Right cardiac atrium (tissue), 5 donors: ENCODE data around the gene DIAPH3. TPM values are rescaled to one million over a fixed set of nuclear protein-coding genes. Genes with fewer than 3 reads are reported as not detected.
A peak's percentile ranks its signal among the peaks of the same experiment; 100 is the strongest.

Experiments used
- ATAC-seq, 2 donors: fragments of 200-7000 bp; cut with Tn5 transposase; one replicate each; pipeline versions ENCODE4 v1.8.0 to v1.9.1; 2020; ENCODE audit warnings: moderate library complexity in 2 of 2, mild to moderate bottlenecking in 1 of 2
- DNase-seq, 3 donors: peaks; one replicate each; pipeline ENCODE4 v3.0.0-alpha.2; 2020
- H3K27ac ChIP-seq: one replicate; pipeline ENCODE4 v1.5.1; 2013; ENCODE audit warnings: mild to moderate bottlenecking, low read length, control low read depth, moderate library complexity
- H3K27me3 ChIP-seq: one replicate; pipeline ENCODE4 v1.6.1; 2013; ENCODE audit not compliant: control insufficient read depth, insufficient read depth
- H3K4me1 ChIP-seq: one replicate; pipeline ENCODE4 v1.6.1; 2013; ENCODE audit warnings: low read length; ENCODE audit not compliant: control insufficient read depth, insufficient read depth
- H3K4me3 ChIP-seq: one replicate; pipeline ENCODE4 v1.5.1; 2013; ENCODE audit warnings: low read length, control low read depth
- H3K9me3 ChIP-seq: one replicate; pipeline ENCODE4 v1.6.1; 2013; ENCODE audit warnings: low read length; ENCODE audit not compliant: control insufficient read depth
- WGBS: extraction: QIAGEN DNeasy Blood & Tissue Kit; methylation state at CpG from one replicate; pipeline ENCODE4 v1.1.7; 2013; 5-methylcytosine and 5-hydroxymethylcytosine counted together
- intact Hi-C, 4 donors: fragments of 100-400 bp; cut with DNase I; formaldehyde crosslinking; loops; one replicate each; pipeline versions ENCODE4 v1.11.0 to v1.14.0; 2022 to 2023
- polyA plus RNA-seq: library from polyadenylated mRNA; stranded (reverse); fragments of 200-250 nt; gene quantifications from one replicate; pipeline ENCODE4 v1.2.3, GENCODE V29; 2013
- total RNA-seq, 4 donors: library from RNA; stranded (reverse); fragmentation: NEBNext Ultra II Directional; extraction: Animal tissue kit (Norgen Biotek cat#: 25700); gene quantifications; one replicate each; pipeline ENCODE4 v1.2.1, GENCODE V29; 2021
- donor health status: healthy with polysubstance abuse.
- donor health status: DM: no; HTN: yes; CAD: no.
- donor health status: DM: no; HTN: no; CAD: no.
- donor health status: DM: no; HTN: yes; CAD: no; lungs with severe emphysema.
- donor health status: DM: yes; HTN: yes; CAD: no.

Gene DIAPH3
- total and polyA plus RNA-seq, 5 donors: 0.09 to 0.46 (median 0.33) TPM

GRCh38 chr13:60175571-60175970, 11.8 kb upstream of the DIAPH3 start:
- intact Hi-C loops: no loop called here
- H3K27ac ChIP-seq: no peak overlapping the region
- H3K4me3 ChIP-seq: no peak overlapping the region
- no peaks in the 10 kb centered on the region for H3K27me3 ChIP-seq
- DNase-seq: no peak
- no peak for ATAC-seq
- H3K4me1 ChIP-seq: no peaks in the 10 kb centered on the region
- 86% methylated on average over 5 of the region's 5 CpGs for WGBS
- H3K9me3 ChIP-seq: no peaks in the 10 kb centered on the region

- WGBS: 76% methylated on average over 5 of the region's 5 CpGs
- ATAC-seq: no peak
- Histone ChIP-seq H3K4me1 (no peaks in the 10 kb centered on the region), H3K27ac (no peak overlapping the region), H3K4me3 (no peak overlapping the region), H3K9me3 (no peaks in the 10 kb centered on the region), H3K27me3 (no peaks in the 10 kb centered on the region)
- intact Hi-C loops: no loop called here
- no peak for DNase-seq
Observed at GRCh38 chr13:60174113-60174512, 10.4 kb upstream of the DIAPH3 start.

- H3K27ac ChIP-seq: no peak overlapping the region
- H3K9me3 ChIP-seq: no peaks in the 10 kb centered on the region
- no peak overlapping the region for H3K4me3 ChIP-seq
- DNase-seq: no peak
- intact Hi-C loops: no loop called here
- H3K4me1 ChIP-seq: no peaks in the 10 kb centered on the region
- ATAC-seq: no peak
- no peaks in the 10 kb centered on the region for H3K27me3 ChIP-seq
- WGBS: 56% methylated on average over 2 of the region's 2 CpGs
Observed at GRCh38 chr13:60172111-60172510, 8.4 kb upstream of the DIAPH3 start.

- Histone ChIP-seq H3K4me3 (no peak overlapping the region), H3K9me3 (no peaks in the 10 kb centered on the region), H3K4me1 (no peaks in the 10 kb centered on the region), H3K27ac (no peak overlapping the region), H3K27me3 (no peaks in the 10 kb centered on the region)
- WGBS: 92% methylated on average over 3 of the region's 3 CpGs
- ATAC-seq (no peak), DNase-seq (no peak)
- intact Hi-C loops: no loop called here
Observed at GRCh38 chr13:60170414-60170813, 6.7 kb upstream of the DIAPH3 start.

- no peak for DNase-seq
- Histone ChIP-seq H3K9me3 (no peaks in the 10 kb centered on the region), H3K27ac (no peak overlapping the region), H3K27me3 (no peaks in the 10 kb centered on the region), H3K4me3 (no peak overlapping the region), H3K4me1 (no peaks in the 10 kb centered on the region)
- intact Hi-C loops: no loop called here
- 75% methylated on average over 3 of the region's 3 CpGs for WGBS
- ATAC-seq: no peak
Observed at GRCh38 chr13:60169239-60170031, 5.7 kb upstream of the DIAPH3 start.

GRCh38 chr13:60167121-60167520, 3.4 kb upstream of the DIAPH3 start:
- 83% methylated on average over 3 of the region's 3 CpGs for WGBS
- ATAC-seq: no peak
- intact Hi-C loops: no loop called here
- Histone ChIP-seq H3K27ac (no peak overlapping the region), H3K4me3 (no peak overlapping the region), H3K27me3 (no peaks in the 10 kb centered on the region), H3K9me3 (no peaks in the 10 kb centered on the region), H3K4me1 (no peaks in the 10 kb centered on the region)
- no peak for DNase-seq

GRCh38 chr13:60165391-60166099, 1.8 kb upstream of the DIAPH3 start:
- ATAC-seq: no peak
- H3K4me3 ChIP-seq: peak overlapping the region; percentile 74
- 45% methylated on average over 3 of the region's 3 CpGs for WGBS
- no peak for DNase-seq
- intact Hi-C loops: no loop called here
- H3K27ac ChIP-seq: peak overlapping the region; percentile 49
- no peaks in the 10 kb centered on the region for H3K4me1 ChIP-seq
- H3K9me3 ChIP-seq: no peaks in the 10 kb centered on the region
- no peaks in the 10 kb centered on the region for H3K27me3 ChIP-seq

- H3K9me3 ChIP-seq: no peaks in the 10 kb centered on the region
- peak overlapping the region; percentile 74 for H3K4me3 ChIP-seq
- H3K27me3 ChIP-seq: no peaks in the 10 kb centered on the region
- ATAC-seq (peak; percentile 48 to 62), DNase-seq (no peak)
- no peaks in the 10 kb centered on the region for H3K4me1 ChIP-seq
- intact Hi-C loops: no loop called here
- 7% methylated on average over 9 of the region's 9 CpGs for WGBS
- peak overlapping the region; percentile 95 for H3K27ac ChIP-seq
Observed at GRCh38 chr13:60164234-60164889, 634 bp upstream of the DIAPH3 start.

GRCh38 chr13:60162096-60162495, 1.6 kb downstream of the DIAPH3 start:
- Histone ChIP-seq H3K4me1 (no peaks in the 10 kb centered on the region), H3K9me3 (no peaks in the 10 kb centered on the region), H3K27ac (no peak overlapping the region), H3K4me3 (no peak overlapping the region), H3K27me3 (no peaks in the 10 kb centered on the region)
- ATAC-seq (no peak), DNase-seq (no peak)
- intact Hi-C loops: no loop called here

- no peak overlapping the region for H3K4me3 ChIP-seq
- H3K27ac ChIP-seq: no peak overlapping the region
- H3K9me3 ChIP-seq: no peaks in the 10 kb centered on the region
- intact Hi-C loops: no loop called here
- DNase-seq (no peak), ATAC-seq (no peak)
- H3K4me1 ChIP-seq: no peaks in the 10 kb centered on the region
- H3K27me3 ChIP-seq: no peaks in the 10 kb centered on the region
Observed at GRCh38 chr13:60158321-60158801, 5.4 kb downstream of the DIAPH3 start.

- no peak for DNase-seq
Observed at GRCh38 chr13:60155978-60156377, 7.8 kb downstream of the DIAPH3 start.

More at GRCh38 chr13:60155978-60156377, 7.8 kb downstream of the DIAPH3 start:
- no peak for ATAC-seq
- no peaks in the 10 kb centered on the region for H3K9me3 ChIP-seq
- no peaks in the 10 kb centered on the region for H3K4me1 ChIP-seq
- H3K4me3 ChIP-seq: no peak overlapping the region
- intact Hi-C loops: no loop called here
- no peak overlapping the region for H3K27ac ChIP-seq
- H3K27me3 ChIP-seq: no peaks in the 10 kb centered on the region
